NCI-H2196 (cell line): ENCODE data around the gene MYO16.
"Not testable (repeated sequence)": the region's sequence is repeated elsewhere in the genome, so short reads cannot be mapped to it uniquely, and the experiment has no call there.

Experiments
- DNase-seq: peaks from one replicate; lab custom pipeline; 2025; ENCODE audit not compliant: unreplicated experiment; lab: John Stamatoyannopoulos, UW

MYO16 gene

DNA sequence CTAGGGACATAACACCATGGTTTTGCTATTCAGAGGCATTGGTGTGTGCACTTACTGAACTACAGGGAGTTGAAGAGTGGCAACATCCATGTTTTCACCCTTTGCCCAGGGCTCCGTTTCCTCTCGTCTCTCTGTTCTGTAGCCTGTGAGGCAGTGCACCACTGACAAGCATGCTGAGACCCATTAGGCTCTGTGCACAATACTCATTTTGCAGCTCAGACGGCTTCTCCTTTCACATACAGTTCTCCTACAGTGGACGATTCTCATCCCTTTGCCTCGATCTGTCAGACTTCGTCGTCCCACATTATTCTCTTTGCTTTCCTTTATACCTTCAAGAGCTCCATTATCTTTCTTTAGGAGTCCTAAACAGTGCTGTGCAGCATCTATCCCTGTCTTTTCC lies 403.7 kb downstream of the MYO16 start:
- no peak for DNase-seq

DNA sequence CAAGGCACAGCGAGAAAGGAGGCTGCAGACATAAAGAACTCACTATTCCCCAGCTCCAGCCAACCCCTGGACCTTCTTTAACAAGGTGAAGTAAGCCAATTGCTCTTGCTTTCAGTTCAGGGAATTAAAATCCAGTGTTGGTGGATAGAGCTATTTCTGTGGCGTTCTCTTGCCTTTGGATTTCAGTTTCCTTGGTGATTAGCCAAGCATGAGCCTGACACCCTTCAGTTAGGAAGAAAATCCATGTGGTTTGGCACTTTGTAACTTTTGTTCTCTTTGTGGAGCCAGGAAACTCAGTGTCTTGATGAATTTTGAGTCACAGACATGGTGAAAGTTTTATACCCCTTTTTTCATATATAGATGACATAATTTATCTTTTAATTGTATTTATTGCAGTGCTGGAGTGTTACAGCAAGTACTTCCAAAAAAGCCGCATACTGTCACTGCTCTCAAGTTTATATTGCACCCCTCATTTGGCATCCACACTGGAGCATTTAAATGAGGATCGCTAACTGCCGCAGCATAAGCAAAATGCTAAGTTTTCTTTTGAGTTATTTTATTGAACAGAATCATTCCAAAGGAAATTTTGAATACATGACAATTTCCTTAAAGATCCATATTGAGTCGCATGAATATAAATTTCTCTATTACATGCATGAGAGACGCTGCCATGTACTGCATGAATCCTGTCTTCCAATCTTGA lies 406.8 kb downstream of the MYO16 start:
- DNase-seq, result no peak

DNA sequence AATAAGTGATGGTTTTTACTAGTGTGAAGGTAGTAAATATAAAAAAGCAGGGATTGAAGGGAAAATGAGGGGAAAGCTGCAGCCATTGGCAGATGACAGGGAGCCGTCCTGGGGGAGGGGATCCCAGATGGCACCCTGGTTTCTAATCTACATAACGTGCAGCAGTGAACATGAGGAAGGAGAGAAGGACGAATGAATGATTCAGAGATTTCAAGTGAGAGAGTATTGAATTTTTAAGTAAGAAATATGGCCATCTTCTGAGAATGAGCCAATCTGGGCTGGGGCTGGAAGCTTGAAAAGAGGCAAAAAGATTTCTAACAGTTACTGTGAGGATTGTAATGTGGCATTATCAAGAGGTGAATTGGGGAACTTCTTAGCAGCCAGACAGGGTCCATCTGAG lies 414.2 kb downstream of the MYO16 start:
- DNase-seq, result no peak

DNA sequence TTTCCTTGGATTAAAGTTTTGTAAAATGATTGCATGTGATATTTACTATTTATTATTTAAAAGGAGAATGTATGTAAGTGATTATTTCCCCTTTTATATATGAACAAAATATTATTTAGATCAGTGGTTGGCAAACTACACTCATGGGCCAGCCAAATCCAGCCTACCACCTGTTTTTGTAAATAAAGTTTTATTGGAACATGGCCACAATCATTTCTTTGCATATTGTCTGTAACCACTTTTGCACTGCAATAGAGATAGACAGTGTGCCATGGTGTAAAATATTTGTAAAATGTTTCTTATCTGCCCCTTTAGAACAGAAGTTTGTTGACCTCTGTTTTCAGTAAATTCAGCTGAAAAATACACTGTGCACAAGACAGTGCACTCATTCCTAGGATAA lies 426.4 kb downstream of the MYO16 start:
- DNase-seq, result no peak

DNA sequence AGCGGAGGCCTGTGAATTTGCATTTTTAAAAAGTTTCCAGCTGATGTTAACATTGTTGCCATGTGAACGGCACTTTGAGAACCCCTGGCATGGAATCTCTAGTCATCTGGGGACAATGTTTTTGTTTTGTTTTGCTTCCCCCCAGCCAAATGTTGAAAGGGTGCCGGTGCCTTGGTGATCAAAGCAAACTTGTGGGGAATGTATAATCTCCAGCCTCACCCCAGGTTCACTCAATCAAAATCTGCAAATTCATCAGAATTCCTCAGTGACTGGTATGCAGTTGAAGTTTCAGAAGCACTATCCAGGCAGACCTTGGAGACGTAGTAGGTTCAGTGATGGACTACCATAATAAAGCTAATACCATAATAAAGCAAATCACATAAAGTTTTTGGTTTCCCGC lies 428.7 kb downstream of the MYO16 start:
- no peak for DNase-seq

DNA sequence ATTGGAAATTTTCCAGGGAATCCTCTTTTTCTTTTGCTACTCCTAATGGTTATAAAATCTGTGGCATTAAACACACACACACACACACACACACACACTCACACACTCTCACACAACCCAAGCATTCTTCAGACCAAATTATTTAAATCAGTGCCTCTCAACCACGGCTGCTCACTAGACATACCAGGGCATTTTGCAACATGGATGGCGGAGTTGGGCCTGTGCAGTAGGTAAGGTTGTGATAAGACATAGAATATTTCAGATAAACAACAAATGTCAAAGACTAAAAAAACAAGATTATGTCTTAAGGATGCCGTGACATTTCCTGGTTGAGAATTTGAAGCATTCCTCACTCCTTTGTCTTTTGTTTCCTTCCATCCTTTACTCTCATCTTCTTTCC lies 443.1 kb downstream of the MYO16 start:
- DNase-seq, result no peak

DNA sequence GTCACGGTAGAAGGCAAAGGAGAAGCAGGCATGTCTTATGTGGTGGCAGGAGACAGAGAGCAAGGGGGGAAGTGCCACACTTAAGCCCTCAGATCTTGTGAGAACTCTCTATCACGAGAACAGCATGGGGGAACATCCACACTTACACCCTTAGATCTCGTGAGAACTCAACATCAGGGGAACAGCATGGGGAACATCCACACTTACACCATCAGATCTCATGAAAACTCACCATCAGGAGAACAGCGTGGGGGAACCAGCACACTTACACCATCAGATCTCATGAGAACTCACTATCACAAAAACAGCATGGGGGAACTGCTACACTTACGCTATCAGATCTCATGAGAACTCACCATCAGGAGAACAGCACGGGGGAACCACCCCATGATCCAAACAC lies 445.0 kb downstream of the MYO16 start:
- no peak for DNase-seq

DNA sequence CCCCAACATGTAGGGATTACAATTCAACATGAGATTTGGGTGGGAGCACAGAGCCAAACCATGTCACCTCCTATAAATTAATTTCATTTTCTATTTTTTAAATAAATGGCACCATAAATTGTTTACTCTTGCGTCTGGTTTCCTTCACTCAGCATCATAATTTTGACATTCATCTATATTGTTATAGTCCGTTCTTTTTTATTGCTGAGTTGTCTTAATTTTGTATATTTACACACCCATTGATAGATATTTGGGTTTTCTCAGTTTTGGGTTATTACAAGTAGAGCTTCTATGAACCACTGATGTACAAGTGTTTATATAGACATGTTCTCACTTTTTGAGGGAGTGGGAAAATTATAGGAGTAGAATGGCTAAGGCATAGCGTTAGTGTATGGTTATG lies 445.4 kb downstream of the MYO16 start:
- DNase-seq, result no peak

DNA sequence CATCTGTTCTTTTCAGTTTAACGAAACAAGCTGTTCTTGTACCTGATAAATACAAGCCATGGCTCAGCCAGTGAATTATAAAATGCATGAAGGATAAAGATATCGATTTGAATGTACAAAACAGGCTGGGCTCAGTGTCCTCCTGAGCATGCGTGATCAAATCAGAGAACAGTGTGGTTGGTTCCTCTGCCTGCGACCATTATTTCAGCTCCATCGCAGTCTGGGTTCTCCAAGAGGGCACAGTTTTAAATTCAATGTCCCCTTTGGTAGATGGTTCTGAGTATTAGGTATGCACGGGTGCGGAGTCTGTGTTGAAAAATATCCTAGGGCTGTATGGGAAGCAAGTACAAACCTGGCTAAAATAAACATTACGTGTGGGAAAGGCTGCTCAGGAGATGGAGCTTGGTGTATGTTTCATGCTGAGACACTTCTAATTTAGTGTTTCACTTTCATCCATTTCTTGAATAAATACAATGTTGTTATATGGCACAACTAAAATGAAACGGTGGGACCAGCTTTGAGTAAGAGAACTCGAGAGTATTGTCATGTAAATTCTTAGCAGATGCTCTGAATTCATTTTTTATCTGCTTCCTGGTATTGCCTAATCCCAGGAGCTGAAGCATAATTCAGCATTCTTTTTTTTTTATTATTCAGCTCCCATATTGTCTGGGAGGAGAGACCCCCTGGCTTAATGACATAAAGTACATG lies 458.7 kb downstream of the MYO16 start:
- DNase-seq, result no peak

DNA sequence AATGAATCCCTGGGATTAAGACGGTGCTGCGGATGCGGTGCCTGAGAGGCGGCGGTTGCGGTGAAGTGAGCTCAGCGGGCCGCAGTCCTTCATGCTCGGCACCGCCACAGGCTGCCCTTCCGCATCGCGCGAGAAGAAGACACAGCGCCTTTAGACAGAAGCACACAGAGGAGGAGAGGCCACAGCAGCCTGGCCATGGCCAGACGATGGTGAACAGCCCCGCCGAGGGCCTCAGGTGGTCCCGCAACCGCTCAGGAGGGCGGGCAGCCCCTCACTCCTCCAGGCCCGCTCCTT lies 459.2 kb downstream of the MYO16 start:
- no peak for DNase-seq

DNA sequence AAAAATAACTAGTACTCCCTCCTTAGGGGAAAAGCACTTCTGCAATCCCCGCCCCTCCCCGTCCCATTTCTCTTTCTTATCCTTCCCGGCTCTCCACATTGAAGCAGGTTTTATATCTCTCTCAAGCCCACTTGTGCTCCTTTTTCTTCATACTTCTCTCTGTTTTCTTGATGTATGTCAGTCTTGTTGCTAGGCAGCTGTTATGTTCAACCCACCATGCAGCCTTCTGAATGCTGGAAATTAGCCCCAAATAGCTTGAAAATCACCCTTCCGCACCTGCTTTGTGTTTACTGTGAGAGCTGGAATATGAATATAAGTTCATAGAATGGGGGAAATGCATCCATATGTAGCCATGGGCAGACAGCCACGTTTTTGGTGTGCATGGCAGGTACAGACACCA lies 461.4 kb downstream of the MYO16 start:
- no peak for DNase-seq

DNA sequence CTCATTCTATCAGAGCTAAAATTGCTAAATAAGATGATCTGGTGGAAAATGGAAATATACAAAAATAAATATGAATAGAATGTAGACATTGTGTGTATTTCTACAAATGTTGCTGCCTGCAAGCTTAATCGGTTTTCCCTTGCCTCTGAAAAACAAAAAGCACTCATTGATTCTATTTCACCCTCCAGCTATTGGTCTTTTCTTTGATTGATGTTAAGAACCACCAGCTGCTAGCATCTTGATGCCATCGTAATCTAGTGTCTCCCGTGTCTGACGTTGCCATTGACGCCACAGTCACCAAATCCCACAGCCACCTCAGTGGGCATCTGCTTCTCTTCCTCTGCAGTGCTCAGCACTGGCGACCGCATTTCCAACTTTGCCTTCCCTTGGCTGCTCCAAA lies 461.8 kb downstream of the MYO16 start:
- no peak for DNase-seq

DNA sequence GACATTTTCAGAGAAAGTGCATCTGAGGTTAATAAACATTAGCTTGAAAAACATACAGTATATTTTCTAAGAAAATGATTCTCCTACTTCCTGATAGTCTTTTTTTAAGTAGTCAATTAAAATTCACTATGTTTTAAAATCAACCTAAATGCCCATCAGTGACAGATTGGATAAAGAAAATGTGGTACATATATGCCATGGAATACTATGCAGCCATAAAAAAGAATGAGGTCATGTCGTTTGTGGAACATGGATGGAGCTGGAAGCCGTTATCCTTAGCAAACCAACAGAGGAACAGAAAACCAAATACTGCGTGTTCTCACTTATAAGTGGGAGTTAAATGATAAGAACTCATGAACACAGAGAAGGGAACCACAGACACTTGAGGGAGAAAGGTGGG lies 462.8 kb downstream of the MYO16 start:
- DNase-seq, result not testable (repeated sequence)

DNA sequence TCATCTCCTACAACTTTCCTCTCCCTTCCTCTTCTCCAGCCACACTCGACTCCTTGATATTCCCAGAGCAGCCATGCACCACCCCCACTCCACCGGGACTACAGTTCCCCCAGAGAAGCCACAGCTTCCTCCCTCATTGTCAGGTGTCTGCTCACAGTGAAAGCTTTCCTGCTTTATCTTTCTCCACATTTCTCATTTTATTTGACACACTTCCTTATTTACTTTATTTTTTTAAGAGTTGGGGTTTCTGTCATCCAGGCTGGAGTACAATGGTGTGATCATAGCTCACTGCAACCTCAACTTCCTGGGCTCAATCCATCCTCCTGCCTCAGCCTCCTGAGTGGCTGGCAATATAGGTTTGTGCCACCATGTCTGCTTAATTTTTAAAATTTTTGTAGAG lies 464.6 kb downstream of the MYO16 start:
- DNase-seq, result no peak

DNA sequence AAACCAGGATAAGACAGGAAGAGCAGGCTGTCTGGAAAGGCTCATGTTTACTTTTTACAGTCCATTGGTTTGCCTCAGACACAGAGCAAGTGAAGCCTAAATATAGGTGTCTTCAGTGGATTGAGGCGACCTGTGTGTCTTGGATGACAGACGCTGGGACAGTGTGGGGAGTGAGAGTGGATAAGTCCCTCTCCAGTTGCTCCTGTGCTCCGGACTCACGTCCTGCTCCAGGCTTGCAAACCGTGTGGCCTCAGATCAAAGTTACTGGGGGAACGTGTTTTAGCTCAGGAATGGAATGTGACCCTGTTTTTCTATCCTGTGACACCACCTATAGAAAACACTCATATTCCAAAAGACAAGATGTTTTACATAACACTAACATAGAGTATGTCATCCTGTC lies 465.7 kb downstream of the MYO16 start:
- DNase-seq, result no peak

DNA sequence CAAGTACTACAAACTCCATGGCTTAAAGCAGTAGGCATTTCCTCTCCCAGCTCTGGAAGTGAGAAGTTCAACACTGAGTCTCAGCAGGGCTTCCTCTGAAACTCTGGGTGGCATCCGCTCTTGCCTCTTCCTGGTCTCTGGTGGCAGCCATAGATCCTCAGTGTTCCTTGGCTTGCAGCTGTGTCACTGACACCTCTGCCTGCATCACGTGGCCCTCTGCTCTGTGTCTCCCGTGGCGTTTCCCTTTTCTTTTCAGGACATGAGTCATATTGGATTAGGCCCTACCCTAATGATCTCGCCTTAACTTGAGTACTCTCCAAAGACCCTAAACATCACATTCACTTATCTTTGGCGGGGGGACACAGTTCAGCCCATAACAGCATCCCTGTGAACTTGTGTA lies 466.7 kb downstream of the MYO16 start:
- no peak for DNase-seq

DNA sequence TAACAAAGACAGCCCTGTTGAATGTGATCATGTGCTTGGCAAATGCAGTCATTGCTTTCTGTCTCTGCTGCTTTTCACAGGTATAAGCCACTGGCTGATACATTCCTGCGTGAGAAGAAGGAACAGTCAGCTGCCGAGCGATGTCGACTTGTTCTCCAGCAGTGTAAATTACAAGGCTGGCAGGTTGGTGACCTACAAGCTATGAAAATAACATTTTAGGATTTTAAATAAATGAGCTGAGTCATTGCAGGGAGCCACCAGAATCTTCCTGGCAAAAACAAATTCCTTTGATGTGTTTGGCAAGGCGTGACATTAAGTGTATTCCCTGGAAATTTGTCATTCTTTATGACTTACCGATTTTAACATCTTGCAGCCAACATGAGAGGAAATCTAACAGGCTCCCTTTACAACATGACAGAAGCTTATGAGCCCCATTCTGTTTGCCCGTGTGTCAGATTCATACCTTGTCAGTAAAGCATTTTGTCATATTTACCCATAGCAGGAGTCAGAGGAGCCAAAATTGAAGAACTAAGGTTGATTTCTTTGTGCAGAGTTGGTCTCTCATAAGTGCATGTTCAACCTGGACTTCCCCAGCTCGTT lies 471.4 kb downstream of the MYO16 start:
- no peak for DNase-seq

DNA sequence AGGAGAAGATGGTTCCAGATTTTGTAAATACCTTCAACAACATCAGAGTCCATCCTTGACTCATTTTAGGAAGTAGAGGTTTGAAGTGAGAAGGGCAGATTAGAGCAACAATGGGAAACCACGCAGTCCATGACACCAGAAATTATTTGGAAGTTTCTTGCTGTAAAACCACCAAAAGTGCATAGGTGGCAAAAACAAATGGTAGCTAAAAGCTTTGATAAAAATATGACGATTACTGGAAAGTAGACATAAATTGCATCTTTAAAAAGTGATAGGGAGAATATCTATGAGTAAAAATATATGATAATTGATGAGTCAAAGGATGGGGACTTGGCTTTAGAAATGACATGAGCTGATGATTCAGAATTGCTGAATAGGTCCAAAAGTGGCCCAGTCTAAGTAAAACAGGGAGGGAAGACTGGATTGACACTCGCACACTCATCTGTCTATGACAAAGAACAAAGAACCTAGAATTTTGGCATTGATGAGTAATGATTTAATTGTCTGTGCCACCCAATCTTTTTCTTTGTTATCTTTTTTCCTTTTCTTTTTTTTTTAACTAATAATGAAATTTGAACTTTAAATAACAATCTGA lies 472.2 kb downstream of the MYO16 start:
- no peak for DNase-seq

DNA sequence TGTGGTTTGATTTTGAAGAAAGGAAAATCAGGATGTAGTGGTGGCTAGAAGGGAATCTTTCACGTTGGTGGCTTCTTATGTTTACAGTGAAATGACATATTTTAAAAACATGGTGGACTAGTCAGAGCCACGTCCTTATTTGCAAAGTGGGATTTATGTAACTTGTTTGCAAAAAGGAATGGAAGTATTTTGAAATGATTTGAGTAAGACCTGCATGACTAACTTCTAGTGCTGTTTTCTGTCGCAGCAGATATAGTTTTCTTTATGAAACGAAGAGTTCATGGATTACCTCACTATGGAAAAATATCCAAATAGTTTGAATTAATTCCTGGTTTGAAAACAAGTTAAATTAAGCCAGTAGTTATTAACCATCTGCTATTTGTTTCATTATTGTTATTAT lies 476.5 kb downstream of the MYO16 start:
- DNase-seq, result no peak

DNA sequence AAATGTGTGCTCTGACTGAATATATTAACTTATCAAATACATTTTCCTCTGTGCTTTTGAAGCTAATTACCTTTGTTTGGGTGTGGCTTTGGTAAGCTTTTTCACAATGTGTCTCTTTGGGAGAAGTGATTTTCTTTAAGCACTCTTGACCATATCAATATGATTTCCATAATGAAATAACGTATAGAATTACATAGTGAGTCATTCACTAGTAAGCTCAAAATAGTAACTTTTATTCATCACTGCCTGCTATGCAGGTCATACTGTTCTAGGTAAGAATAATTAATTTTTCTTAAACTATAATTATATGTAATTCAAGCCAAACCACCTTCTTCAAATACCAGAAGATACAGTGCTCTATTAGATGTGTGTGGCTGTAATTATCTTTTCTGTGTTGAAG lies 480.7 kb downstream of the MYO16 start:
- DNase-seq, result no peak

DNA sequence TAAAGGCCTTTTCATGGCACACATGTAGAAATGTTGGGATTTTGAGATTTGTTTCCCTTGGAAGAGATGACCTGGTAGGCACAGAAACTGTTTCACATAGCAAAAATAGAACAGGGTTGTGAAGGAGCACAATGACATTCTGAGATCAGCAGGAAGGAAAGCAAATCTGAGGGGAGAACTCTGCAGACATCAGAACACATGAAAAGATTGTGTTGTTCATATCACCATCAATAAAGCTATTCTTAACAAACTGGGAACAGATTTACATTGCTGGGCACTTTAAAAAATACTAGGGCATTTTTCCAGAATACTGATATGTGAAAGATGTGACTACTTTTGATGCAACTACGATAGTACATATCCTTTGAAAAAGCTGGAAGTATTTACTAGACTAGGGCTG lies 481.7 kb downstream of the MYO16 start:
- DNase-seq, result no peak

DNA sequence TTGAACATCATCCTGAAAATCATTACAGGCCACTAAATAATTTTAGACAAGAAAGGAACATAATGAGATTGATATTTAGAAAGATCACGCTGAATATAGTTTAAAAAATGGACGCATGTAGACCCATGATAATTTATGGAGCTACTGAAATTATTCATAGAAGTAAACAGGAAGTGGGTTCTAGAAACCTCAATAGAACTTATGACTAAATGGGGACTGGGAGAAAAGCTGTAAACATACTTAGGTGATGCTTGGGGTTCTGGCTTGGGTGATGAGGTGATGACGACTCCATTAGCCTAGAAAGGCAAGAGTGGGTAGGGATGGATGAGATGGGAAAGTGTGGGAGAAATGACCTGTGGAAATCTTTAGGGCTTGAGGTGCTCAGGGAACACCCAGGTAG lies 484.0 kb downstream of the MYO16 start:
- no peak for DNase-seq
